Natural killer cell (primary cell): Measurements from ENCODE around the gene CXCL9. TPM values are rescaled to one million over a fixed set of nuclear protein-coding genes. Genes with fewer than 3 reads are reported as not detected.
"Not testable (repeated sequence)": the region's sequence is repeated elsewhere in the genome, so short reads cannot be mapped to it uniquely, and the experiment has no call there.

Experiments used
- ATAC-seq, 3 donors: fragments of 150-1000 bp in 2 of 3; fragments of 200-7000 bp in 1 of 3; cut with Tn5 transposase; 1 replicate in 1 of 3; 2 replicates in 2 of 3; pipeline ENCODE4 v1.10.0; 2021; ENCODE audit warnings: mild to moderate bottlenecking in 2 of 3, moderate library complexity in 2 of 3
- DNase-seq, 2 donors: peaks; one replicate each; pipeline versions ENCODE4 v3.0.0 to v3.0.0-alpha.2; 2013 to 2021; ENCODE audit warnings: mixed read lengths in 1 of 2
- H3K27ac ChIP-seq: one replicate; pipeline ENCODE4 v1.5.1; 2013; ENCODE audit warnings: mild to moderate bottlenecking, low read length
- H3K27me3 ChIP-seq: one replicate; pipeline ENCODE4 v1.6.1; 2013; ENCODE audit warnings: low read length; ENCODE audit not compliant: control insufficient read depth, insufficient read depth
- H3K36me3 ChIP-seq: one replicate; pipeline ENCODE4 v1.6.1; 2013; ENCODE audit warnings: low read length; ENCODE audit not compliant: control insufficient read depth, insufficient read depth
- H3K4me1 ChIP-seq: one replicate; pipeline ENCODE4 v1.6.1; 2013; ENCODE audit warnings: low read length; ENCODE audit not compliant: control insufficient read depth, insufficient read depth
- H3K4me3 ChIP-seq: one replicate; pipeline ENCODE4 v1.5.1; 2013; ENCODE audit warnings: low read length
- H3K9me3 ChIP-seq: one replicate; pipeline ENCODE4 v1.6.1; 2013; ENCODE audit warnings: low read length; ENCODE audit not compliant: control insufficient read depth, insufficient read depth
- H3K27ac Mint-ChIP-seq, 2 donors: one replicate each; pipeline ENCODE4 v1.8.0; 2022; ENCODE audit warnings: mild to moderate bottlenecking in 2 of 2, mixed read lengths in 2 of 2, moderate library complexity in 1 of 2
- H3K27me3 Mint-ChIP-seq, 2 donors: one replicate each; pipeline ENCODE4 v1.8.0; 2022; ENCODE audit warnings: low read depth in 2 of 2, mixed read lengths in 2 of 2
- H3K36me3 Mint-ChIP-seq: one replicate; pipeline ENCODE4 v1.8.0; 2022; ENCODE audit warnings: mixed read lengths
- H3K4me1 Mint-ChIP-seq, 2 donors: one replicate each; pipeline ENCODE4 v1.8.0; 2022; ENCODE audit warnings: mixed read lengths in 2 of 2
- H3K4me3 Mint-ChIP-seq: one replicate; pipeline ENCODE4 v1.8.0; 2022; ENCODE audit warnings: mild to moderate bottlenecking, moderate library complexity, mixed read lengths
- H3K9me3 Mint-ChIP-seq, 2 donors: one replicate each; pipeline ENCODE4 v1.8.0; 2022; ENCODE audit warnings: mixed read lengths in 2 of 2
- CTCF ChIP-seq: fragments of 200-600 bp; IDR thresholded peaks from one replicate; pipeline ENCODE4 v1.8.0; 2022; ENCODE audit warnings: antibody characterized with exemption
- WGBS: methylation state at CpG from one replicate; pipeline ENCODE4 v1.1.7; 2013; ENCODE audit warnings: missing lambda C conversion rate; ENCODE audit not compliant: insufficient coverage; 5-methylcytosine and 5-hydroxymethylcytosine counted together
- intact Hi-C: fragments of 100-400 bp; cut with micrococcal nuclease; formaldehyde crosslinking; loops from one replicate; pipeline ENCODE4 v1.14.2; 2022
- total RNA-seq, 4 donors: library from RNA; stranded (reverse); fragments of 120-200 nt in 1 of 4; gene quantifications; one replicate each; pipeline versions ENCODE4 v1.2.3 to v1.2.4, GENCODE V29; 2013 to 2022

CXCL9 gene
- not detected for total RNA-seq
- total RNA-seq (2013) = 0.16 TPM

GRCh38 chr4:76007089-76007862 lies at the start of gene CXCL9:
Gene CXCL9, minus strand, starts transcription at chr4:76007509. Its CDS starts 60 bp downstream, at chr4:76007449.
- ATAC-seq (no peak), DNase-seq (no peak)
- H3K9me3 Mint-ChIP-seq = no peaks in the 10 kb centered on the region
- Histone ChIP-seq H3K9me3 (no peaks in the 10 kb centered on the region), H3K4me1 (no peaks in the 10 kb centered on the region), H3K4me3 (no peak within 1 kb of the TSS), H3K27ac (no peak within 1 kb of the TSS), H3K36me3 (no peaks in the 10 kb centered on the region), H3K27me3 (no peaks in the 10 kb centered on the region)
- H3K27me3 Mint-ChIP-seq = peaks cover 22 to 23% of the 10 kb centered on the region in 2 donors
- intact Hi-C loops = no loop called here
- no peaks in the 10 kb centered on the region for H3K4me1 Mint-ChIP-seq
- no peak for TF ChIP-seq CTCF
- no peak within 1 kb of the TSS for H3K4me3 Mint-ChIP-seq
- H3K27ac Mint-ChIP-seq = no peak within 1 kb of the TSS
- no peaks in the 10 kb centered on the region for H3K36me3 Mint-ChIP-seq
- 87% methylated on average over 1 of the region's 1 CpG for WGBS

- H3K27me3 ChIP-seq = no peaks in the 10 kb centered on the region
- H3K9me3 ChIP-seq = no peaks in the 10 kb centered on the region
- no peaks in the 10 kb centered on the region for H3K4me1 Mint-ChIP-seq
- no peak for ATAC-seq
- TF ChIP-seq CTCF = no peak
- H3K4me1 ChIP-seq = no peaks in the 10 kb centered on the region
- 77% methylated on average over 2 of the region's 2 CpGs for WGBS
- H3K4me3 Mint-ChIP-seq = no peak overlapping the region
- H3K4me3 ChIP-seq = no peak overlapping the region
- DNase-seq = no peak
- no peaks in the 10 kb centered on the region for H3K9me3 Mint-ChIP-seq
- H3K27ac Mint-ChIP-seq = no peak overlapping the region
- intact Hi-C loops = no loop called here
- H3K36me3 ChIP-seq = no peaks in the 10 kb centered on the region
- H3K27ac ChIP-seq = no peak overlapping the region
- H3K36me3 Mint-ChIP-seq = no peaks in the 10 kb centered on the region
- H3K27me3 Mint-ChIP-seq = peaks cover 22 to 23% of the 10 kb centered on the region in 2 donors
These were observed 48.1 kb upstream of the CXCL9 start for GRCh38 chr4:76055421-76055820.

- Histone ChIP-seq H3K4me1 (no peaks in the 10 kb centered on the region), H3K4me3 (no peak overlapping the region), H3K36me3 (no peaks in the 10 kb centered on the region), H3K27ac (no peak overlapping the region), H3K9me3 (no peaks in the 10 kb centered on the region), H3K27me3 (no peaks in the 10 kb centered on the region)
- H3K4me3 Mint-ChIP-seq = no peak overlapping the region
- H3K27me3 Mint-ChIP-seq = peaks cover 22 to 23% of the 10 kb centered on the region in 2 donors
- no peaks in the 10 kb centered on the region for H3K4me1 Mint-ChIP-seq
- ATAC-seq (no peak), DNase-seq (no peak)
- intact Hi-C loops = no loop called here
- H3K36me3 Mint-ChIP-seq = no peaks in the 10 kb centered on the region
- no peak overlapping the region for H3K27ac Mint-ChIP-seq
- WGBS = 44% methylated on average over 2 of the region's 2 CpGs
- no peak for TF ChIP-seq CTCF
- H3K9me3 Mint-ChIP-seq = no peaks in the 10 kb centered on the region
These were observed 47.7 kb upstream of the CXCL9 start for GRCh38 chr4:76055016-76055415.

- no peak for DNase-seq
- no peaks in the 10 kb centered on the region for H3K27me3 ChIP-seq
- no peaks in the 10 kb centered on the region for H3K4me1 ChIP-seq
- H3K36me3 ChIP-seq = no peaks in the 10 kb centered on the region
- no peak overlapping the region for H3K4me3 ChIP-seq
- H3K36me3 Mint-ChIP-seq = no peaks in the 10 kb centered on the region
- no peak for TF ChIP-seq CTCF
- H3K4me1 Mint-ChIP-seq = no peaks in the 10 kb centered on the region
- no peaks in the 10 kb centered on the region for H3K9me3 ChIP-seq
- no peak overlapping the region for H3K4me3 Mint-ChIP-seq
- WGBS = 87% methylated on average over 3 of the region's 4 CpGs
- no peak overlapping the region for H3K27ac ChIP-seq
- no peak for ATAC-seq
- H3K27ac Mint-ChIP-seq = no peak overlapping the region
- intact Hi-C loops = no loop called here
- peaks cover 21 to 23% of the 10 kb centered on the region in 2 donors for H3K27me3 Mint-ChIP-seq
- no peaks in the 10 kb centered on the region for H3K9me3 Mint-ChIP-seq
These were observed 46.4 kb upstream of the CXCL9 start for GRCh38 chr4:76053730-76054129.

- H3K4me1 Mint-ChIP-seq, ATAC-seq, H3K36me3 ChIP-seq, H3K9me3 Mint-ChIP-seq, H3K27ac Mint-ChIP-seq, H3K36me3 Mint-ChIP-seq, H3K4me3 ChIP-seq, H3K4me3 Mint-ChIP-seq, intact Hi-C loops, H3K4me1 ChIP-seq, H3K9me3 ChIP-seq, H3K27ac ChIP-seq, DNase-seq, H3K27me3 ChIP-seq: not testable (repeated sequence)
- peaks cover 12 to 13% of the 10 kb centered on the region in 2 donors for H3K27me3 Mint-ChIP-seq
- WGBS = 93% methylated on average over 27 of the region's 27 CpGs
These were observed 43.3 kb upstream of the CXCL9 start for GRCh38 chr4:76050560-76051050.
